ENCODE measurements around the gene ZNF772.

The ZNF772 gene

DNA sequence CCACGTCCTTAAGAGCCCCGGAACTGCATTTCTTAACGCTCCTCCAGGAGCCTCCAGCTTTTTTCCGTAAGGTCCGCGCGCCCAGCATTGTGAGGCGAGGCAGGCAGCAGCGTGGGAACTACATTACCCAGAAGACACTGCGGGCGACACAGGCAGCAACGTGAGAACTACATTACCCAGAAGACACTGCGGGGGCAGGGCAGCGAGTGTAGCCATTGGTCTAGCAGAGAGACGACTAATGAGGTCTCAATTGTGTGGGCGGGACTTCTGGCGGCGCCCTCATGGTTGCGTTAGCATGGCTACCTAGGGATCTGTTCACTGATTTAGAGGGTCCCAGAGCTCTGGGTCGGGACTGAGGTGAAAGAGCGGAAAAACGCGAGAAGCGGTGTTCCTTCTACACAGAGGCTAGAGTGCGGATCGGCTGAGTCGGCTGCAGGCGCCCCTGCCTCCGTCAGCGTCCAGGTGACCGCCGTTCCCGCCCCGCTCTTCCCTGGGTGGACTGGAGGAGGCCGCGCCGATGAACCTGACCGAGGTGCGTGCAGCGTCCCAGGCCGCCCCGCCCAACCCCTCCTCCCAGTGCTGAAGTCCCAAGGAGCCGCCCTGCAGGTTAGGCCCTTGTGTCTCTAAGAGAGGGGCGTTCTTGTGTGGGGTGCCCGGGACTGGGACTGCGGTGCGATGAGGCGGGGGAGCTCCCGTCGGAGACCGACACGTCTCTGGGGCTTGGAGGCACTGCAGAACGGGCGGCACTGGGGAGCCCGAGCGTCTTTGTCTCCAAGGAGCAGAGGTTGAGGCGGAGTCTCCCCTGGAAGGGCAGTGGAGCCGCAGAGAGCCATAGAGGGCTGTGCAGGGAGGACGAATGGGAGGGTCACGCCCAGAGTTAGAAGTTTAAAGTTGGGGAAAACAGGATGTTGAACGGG lies 42.0 kb downstream of the ZNF772 start, which contains the start of gene ZNF749:
Gene ZNF749, plus strand, starts transcription at position 264 of the 917 bp plus-strand sequence. Its CDS starts 254 bp downstream, at position 518.
- peak; percentile 94 to 96 for DNase-seq (ENCODE audit: low read depth in 2 of 2)

DNA sequence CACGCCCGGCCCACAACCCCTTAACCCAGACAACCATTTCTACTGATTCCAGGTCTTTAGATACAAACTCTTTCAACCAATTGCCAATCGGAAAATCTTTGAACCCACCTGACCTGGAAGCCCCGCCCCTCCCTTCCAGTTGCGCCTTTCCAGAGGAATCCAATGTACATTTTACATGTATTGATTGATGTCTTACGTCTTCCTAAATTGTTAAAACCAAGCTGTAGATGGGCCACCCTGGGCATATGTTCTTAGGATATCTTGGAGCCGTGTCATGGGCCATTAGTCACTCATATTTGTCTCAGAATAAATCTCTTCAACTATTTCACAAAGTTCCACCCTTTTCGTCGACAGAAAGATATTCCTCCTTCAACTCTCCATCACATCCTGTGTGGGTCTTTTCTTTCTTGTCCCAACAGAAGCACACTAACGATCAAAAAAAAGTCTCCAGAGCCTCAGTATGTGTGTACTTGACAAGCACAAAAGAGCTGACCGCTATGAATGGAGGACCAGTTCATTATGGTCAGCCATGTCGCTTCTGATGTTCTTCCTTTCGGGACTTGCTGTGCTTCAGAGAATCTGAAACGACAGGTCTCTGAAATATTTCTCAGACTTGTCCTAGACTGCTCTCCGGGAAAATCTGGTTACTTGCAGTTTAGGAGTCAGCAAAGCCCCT lies 42.8 kb downstream of the ZNF772 start:
- DNase-seq (ENCODE audit: low read depth in 2 of 2): no peak

DNA sequence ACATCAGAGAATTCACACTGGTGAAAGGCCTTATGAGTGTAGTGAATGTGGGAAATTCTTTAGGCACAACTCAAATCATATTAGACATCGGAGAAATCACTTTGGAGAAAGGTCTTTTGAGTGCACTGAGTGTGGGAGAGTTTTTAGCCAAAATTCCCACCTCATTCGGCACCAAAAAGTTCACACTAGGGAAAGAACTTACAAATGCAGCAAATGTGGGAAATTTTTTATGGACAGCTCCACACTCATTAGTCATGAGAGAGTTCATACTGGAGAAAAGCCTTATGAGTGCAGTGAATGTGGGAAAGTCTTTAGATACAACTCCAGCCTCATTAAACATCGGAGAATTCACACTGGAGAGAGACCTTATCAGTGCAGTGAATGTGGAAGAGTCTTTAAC lies 56.3 kb downstream of the ZNF772 start:
- no peak for DNase-seq (ENCODE audit: low read depth in 2 of 2)

DNA sequence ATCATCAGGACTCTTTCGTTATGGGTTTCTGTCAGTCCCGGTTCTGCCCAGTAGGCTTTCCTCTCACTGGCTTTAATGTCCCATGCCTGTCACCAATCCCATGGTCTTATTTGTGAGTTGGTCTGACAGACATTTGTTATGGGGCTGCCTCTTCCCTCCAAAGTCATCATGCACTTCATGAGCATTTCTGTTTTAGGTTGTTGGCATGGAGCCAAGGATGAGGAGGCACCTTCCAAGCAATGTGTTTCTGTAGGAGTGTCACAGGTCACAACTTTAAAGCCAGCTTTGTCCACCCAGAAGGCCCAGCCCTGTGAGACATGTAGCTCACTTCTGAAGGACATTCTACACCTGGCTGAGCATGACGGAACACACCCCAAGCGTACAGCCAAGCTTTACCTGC lies 57.9 kb downstream of the ZNF772 start:
- DNase-seq (ENCODE audit: low read depth in 2 of 2): no peak
